Islet precursor cell (in vitro differentiated cells): ENCODE results near the gene PRR35.

Experiments
- DNase-seq: peaks from one replicate; pipeline ENCODE4 v3.0.0-alpha.2; 2018

The PRR35 gene

GRCh38 chr16:560204-560700, at the start of gene PRR35:
Gene PRR35, plus strand, starts transcription at chr16:560394. Its CDS starts 2,901 bp downstream, at chr16:563295.
- DNase-seq, result no peak

- no peak for DNase-seq
These were observed 47.4 kb upstream of the PRR35 start for GRCh38 chr16:512802-513201.

- DNase-seq, result no peak
These were observed 46.2 kb upstream of the PRR35 start for GRCh38 chr16:513950-514349.

- no peak for DNase-seq
These were observed 44.8 kb upstream of the PRR35 start for GRCh38 chr16:515175-515938.

- DNase-seq, result no peak
These were observed 44.3 kb upstream of the PRR35 start for GRCh38 chr16:515939-516226.

- DNase-seq, result no peak
These were observed 43.9 kb upstream of the PRR35 start for GRCh38 chr16:516301-516700.

- no peak for DNase-seq
These were observed 41.3 kb upstream of the PRR35 start for GRCh38 chr16:518858-519257.

- DNase-seq, result no peak
These were observed 40.8 kb upstream of the PRR35 start for GRCh38 chr16:519425-519824.

- DNase-seq, result no peak
These were observed 40.1 kb upstream of the PRR35 start for GRCh38 chr16:519841-520687.

GRCh38 chr16:520847-521246, 39.3 kb upstream of the PRR35 start:
- no peak for DNase-seq

- no peak for DNase-seq
These were observed 38.6 kb upstream of the PRR35 start for GRCh38 chr16:521381-522210.

- no peak for DNase-seq
These were observed 37.7 kb upstream of the PRR35 start for GRCh38 chr16:522320-523096.

GRCh38 chr16:523097-523741, 37.0 kb upstream of the PRR35 start:
- no peak for DNase-seq

GRCh38 chr16:524274-525040, 35.7 kb upstream of the PRR35 start:
- DNase-seq, result no peak

GRCh38 chr16:525123-525519, 35.1 kb upstream of the PRR35 start:
- DNase-seq, result no peak

- peak; percentile 90 for DNase-seq
These were observed 34.5 kb upstream of the PRR35 start for GRCh38 chr16:525520-526180.

GRCh38 chr16:526181-527014, 33.8 kb upstream of the PRR35 start:
- peak; percentile 85 for DNase-seq

GRCh38 chr16:527015-527903, 32.9 kb upstream of the PRR35 start, which contains the start of gene CAPN15:
Gene CAPN15, plus strand, starts transcription at chr16:527712. Its CDS starts 19,127 bp downstream, at chr16:546839.
- DNase-seq, result peak; percentile 95
